ENCODE measurements around the gene GALK1. TPM values are rescaled to one million over a fixed set of nuclear protein-coding genes. Genes with fewer than 3 reads are reported as not detected.
"Not testable (repeated sequence)": the region's sequence is repeated elsewhere in the genome, so short reads cannot be mapped to it uniquely, and the experiment has no call there.

The GALK1 gene
- total RNA-seq, 4 donors from 2014 or later = 8.7 to 18.3 (median 11.0) TPM

DNA sequence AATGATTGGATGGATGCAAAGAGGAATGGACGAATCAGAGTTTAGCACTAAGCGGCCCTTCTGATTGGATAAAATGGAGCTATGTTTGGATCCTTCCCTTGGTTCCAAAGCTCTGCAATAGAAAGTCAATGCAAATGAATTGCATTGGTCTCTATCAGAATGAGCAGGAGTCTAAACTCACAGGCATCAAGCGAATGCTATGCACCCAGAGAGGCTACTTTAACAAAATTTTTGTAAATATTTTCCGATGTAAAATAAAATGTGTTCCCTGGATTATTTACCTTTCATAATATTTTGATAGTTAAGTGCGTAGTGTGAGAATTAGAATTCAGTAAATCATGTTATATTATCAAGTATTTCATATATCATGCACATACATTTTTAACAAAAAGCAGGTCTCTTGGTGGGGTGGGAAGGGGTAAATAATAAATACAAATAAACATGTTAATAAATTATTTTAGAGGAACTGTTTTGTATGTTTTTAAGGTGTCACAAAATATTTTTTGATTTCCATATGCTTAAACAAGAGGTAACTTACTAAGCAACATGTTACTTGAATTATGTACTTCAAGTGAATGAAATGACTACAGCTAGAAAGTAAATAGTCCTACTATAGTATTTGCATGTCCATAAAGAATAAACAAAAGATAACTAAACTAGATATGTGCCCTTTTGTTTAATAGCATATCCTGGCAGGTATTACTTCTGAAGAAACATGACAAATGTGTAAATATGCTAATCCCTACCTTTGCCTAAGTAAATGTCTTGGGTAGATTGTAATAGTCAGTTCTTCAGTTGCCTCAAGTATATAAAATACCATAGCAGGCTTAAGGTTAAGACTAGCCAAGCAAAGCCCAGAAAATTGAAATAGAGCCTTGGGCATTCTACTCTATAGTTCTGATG lies 15.2 kb upstream of the GALK1 start:
- intact Hi-C loops (cut with DNase I; ENCODE audit: low total_unique reads) (loop anchor here (1.0 to 10.0 kb wide), 6 partner anchors 75 to 945 kb away; partner anchors contain the start of genes ACOX1, JMJD6, METTL23 and TEN1), in situ Hi-C loops (cut with MboI; ENCODE audit: low sequenced_read_pairs in 4 of 4) (loop anchor here in 1 of 4 donors (5.0 kb wide), 1 partner anchor 77 kb away; the partner anchor contains the start of gene WBP2)
- Histone ChIP-seq H3K27ac (peak overlapping the region; percentile 48 to 91 (median 74)), H3K27me3 (no peaks in the 10 kb centered on the region), H3K9me3 (no peaks in the 10 kb centered on the region), H3K4me3 (peak overlapping the region in 3 of 4 donors; percentile 6 to 89 (median 22)), H3K4me1 (peaks cover 46 to 47% of the 10 kb centered on the region in 2 donors), H3K36me3 (peaks cover 0 to 27% of the 10 kb centered on the region in 2 donors)
- TF ChIP-seq, protein P1, sequence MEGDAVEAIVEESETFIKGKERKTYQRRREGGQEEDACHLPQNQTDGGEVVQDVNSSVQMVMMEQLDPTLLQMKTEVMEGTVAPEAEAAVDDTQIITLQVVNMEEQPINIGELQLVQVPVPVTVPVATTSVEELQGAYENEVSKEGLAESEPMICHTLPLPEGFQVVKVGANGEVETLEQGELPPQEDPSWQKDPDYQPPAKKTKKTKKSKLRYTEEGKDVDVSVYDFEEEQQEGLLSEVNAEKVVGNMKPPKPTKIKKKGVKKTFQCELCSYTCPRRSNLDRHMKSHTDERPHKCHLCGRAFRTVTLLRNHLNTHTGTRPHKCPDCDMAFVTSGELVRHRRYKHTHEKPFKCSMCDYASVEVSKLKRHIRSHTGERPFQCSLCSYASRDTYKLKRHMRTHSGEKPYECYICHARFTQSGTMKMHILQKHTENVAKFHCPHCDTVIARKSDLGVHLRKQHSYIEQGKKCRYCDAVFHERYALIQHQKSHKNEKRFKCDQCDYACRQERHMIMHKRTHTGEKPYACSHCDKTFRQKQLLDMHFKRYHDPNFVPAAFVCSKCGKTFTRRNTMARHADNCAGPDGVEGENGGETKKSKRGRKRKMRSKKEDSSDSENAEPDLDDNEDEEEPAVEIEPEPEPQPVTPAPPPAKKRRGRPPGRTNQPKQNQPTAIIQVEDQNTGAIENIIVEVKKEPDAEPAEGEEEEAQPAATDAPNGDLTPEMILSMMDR (IDR thresholded peaks at IDR 0.05 in 4 of 5, conservative IDR thresholded peaks at IDR 0.05 in 1 of 5) = no peak
- TF ChIP-seq POLR2A (IDR thresholded peaks at IDR 0.05) = no peak
- DNase-seq (no peak), ATAC-seq (no peak)

DNA sequence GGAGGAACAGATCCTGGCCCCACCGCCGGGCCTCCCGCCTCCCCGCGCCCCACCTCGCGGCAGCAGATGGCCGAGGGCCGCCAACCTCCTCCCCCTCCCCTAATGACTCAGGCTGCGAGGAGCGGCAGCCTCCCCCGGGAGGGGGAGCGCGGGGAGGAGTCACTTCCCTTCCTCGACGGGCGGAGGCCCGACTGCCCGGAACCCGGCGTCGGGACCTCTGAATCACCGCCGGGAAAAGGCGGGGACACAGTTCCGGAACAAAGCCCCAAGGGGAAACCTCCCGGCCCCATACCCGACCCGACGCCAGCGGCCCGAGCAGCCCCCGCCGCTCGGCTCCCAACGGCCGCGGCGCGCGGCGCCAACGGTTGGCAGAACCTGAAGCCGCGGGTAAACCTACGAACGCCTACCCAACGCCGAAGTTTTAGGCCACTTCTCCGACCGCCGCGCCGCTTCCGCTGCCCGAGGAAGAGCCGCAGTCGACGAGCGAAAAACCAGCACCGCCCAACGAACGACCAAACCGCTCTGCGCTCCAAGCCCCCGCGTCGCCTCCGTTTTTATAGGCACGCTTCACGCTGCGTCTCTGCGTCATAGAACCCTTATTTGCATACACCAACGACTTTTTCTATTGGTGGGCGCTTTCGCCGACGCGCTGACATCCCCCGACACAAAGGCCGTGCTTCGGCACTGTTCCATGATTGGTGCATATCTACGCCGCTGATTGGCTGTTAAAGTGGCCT lies 14.4 kb upstream of the GALK1 start:
- H3K36me3 ChIP-seq = peaks cover 0 to 35% of the 10 kb centered on the region in 2 donors
- peak overlapping the region; percentile 83 to 96 (median 88) for H3K4me3 ChIP-seq
- TF ChIP-seq POLR2A (IDR thresholded peaks at IDR 0.05) = peak; percentile 100
- TF ChIP-seq, protein P1 (IDR thresholded peaks at IDR 0.05 in 4 of 5, conservative IDR thresholded peaks at IDR 0.05 in 1 of 5) = no peak
- no peaks in the 10 kb centered on the region for H3K9me3 ChIP-seq
- intact Hi-C loops (cut with DNase I; ENCODE audit: low total_unique reads) = loop anchor here (1.0 kb wide), 2 partner anchors 76 to 98 kb away; partner anchors contain the start of gene WBP2
- in situ Hi-C loops (cut with MboI; ENCODE audit: low sequenced_read_pairs in 4 of 4) = loop anchor here in 1 of 4 donors (5.0 kb wide), 1 partner anchor 78 kb away; the partner anchor contains the start of gene WBP2
- peak overlapping the region; percentile 91 to 98 (median 98) for H3K27ac ChIP-seq
- H3K27me3 ChIP-seq = no peaks in the 10 kb centered on the region
- DNase-seq (peak; percentile 98 to 99), ATAC-seq (peak; percentile 75 to 80)
- peaks cover 54 to 55% of the 10 kb centered on the region in 2 donors for H3K4me1 ChIP-seq

DNA sequence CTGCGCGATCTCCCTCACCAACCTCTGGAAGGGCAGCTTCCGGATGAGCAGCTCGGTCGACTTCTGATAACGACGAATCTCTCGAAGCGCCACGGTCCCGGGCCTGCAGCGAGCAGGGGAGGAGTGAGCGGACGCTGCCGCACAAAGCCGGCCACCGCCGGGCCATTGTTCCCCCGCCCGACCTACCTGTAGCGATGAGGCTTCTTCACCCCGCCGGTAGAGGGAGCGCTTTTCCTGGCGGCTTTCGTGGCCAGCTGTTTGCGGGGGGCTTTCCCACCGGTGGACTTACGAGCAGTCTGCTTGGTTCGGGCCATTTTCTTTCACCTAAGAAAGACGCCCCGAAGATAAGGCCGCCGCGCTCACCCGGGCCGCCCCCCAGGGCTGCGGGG lies 13.9 kb upstream of the GALK1 start:
- H3K36me3 ChIP-seq = peaks cover 0 to 35% of the 10 kb centered on the region in 2 donors
- in situ Hi-C loops (cut with MboI; ENCODE audit: low sequenced_read_pairs in 4 of 4) = loop anchor here in 1 of 4 donors (5.0 kb wide), 1 partner anchor 78 kb away; the partner anchor contains the start of gene WBP2

DNA sequence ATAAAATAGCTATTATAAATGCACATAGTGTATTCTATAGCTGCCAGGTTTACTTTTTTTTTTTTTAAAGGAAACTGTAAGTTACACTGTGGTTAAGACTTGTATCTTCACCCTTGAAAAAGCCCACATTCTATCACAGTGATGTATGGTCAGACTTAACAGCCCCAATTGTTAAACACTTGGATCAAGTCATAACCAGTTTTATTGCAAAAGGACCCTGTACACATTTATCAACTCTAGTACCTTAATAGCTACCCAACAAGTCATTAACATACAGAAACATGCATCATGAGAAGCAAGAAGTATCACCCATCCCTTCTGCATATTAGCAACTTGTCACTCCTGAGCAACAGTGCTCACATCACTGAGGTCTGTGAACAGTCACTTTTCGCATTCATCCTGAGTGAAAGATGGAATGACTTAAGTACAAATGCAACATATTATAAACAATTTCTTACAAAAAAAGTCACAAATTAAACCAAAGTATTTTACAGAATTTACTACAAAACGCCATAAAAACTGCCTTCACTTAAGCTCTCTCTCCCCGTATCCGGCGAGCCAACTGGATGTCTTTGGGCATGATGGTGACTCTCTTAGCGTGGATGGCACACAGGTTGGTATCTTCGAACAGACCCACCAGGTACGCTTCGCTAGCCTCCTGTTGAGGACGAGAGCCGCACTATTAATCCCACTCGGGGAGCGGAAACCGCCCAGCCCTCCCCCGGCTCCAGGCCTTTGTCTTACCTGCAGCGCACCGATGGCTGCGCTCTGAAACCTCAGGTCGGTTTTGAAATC lies 13.3 kb upstream of the GALK1 start:
- in situ Hi-C loops (cut with MboI; ENCODE audit: low sequenced_read_pairs in 4 of 4) = loop anchor here in 1 of 4 donors (5.0 kb wide), 1 partner anchor 79 kb away; the partner anchor contains the start of gene WBP2
- H3K27me3 ChIP-seq; H3K9me3 ChIP-seq; ATAC-seq; intact Hi-C loops (cut with DNase I; ENCODE audit: low total_unique reads); DNase-seq: not testable (repeated sequence)
- peak overlapping the region; percentile 83 to 96 (median 88) for H3K4me3 ChIP-seq
- peaks cover 47 to 53% of the 10 kb centered on the region in 2 donors for H3K4me1 ChIP-seq
- peak overlapping the region; percentile 91 to 98 (median 98) for H3K27ac ChIP-seq
- H3K36me3 ChIP-seq = peaks cover 0 to 35% of the 10 kb centered on the region in 2 donors

More for the DNA sequence above, 13.9 kb upstream of the GALK1 start:
- peak; percentile 44 to 71 for DNase-seq
- Histone ChIP-seq H3K4me1 (peaks cover 51 to 53% of the 10 kb centered on the region in 2 donors), H3K9me3 (no peaks in the 10 kb centered on the region), H3K27ac (peak overlapping the region; percentile 91 to 98 (median 98)), H3K27me3 (no peaks in the 10 kb centered on the region), H3K4me3 (peak overlapping the region; percentile 83 to 96 (median 88))
- peak; percentile 9 to 27 for ATAC-seq
- no peak for TF ChIP-seq POLR2A (IDR thresholded peaks at IDR 0.05)
- TF ChIP-seq, protein P1 (IDR thresholded peaks at IDR 0.05 in 4 of 5, conservative IDR thresholded peaks at IDR 0.05 in 1 of 5) = peak; percentile 68 to 93 (median 75)
- intact Hi-C loops (cut with DNase I; ENCODE audit: low total_unique reads) = loop anchor here (1.0 kb wide), 2 partner anchors 76 to 98 kb away; partner anchors contain the start of gene WBP2

Measured in gastrocnemius medialis (tissue), 4 donors.